ENCODE data around the gene JAG1.

Gene JAG1

GRCh38 chr20:10696650-10697049 is 22.9 kb upstream of the JAG1 start:
- no peak for DNase-seq

GRCh38 chr20:10689385-10689784 is 15.6 kb upstream of the JAG1 start:
- no peak for DNase-seq

DNA sequence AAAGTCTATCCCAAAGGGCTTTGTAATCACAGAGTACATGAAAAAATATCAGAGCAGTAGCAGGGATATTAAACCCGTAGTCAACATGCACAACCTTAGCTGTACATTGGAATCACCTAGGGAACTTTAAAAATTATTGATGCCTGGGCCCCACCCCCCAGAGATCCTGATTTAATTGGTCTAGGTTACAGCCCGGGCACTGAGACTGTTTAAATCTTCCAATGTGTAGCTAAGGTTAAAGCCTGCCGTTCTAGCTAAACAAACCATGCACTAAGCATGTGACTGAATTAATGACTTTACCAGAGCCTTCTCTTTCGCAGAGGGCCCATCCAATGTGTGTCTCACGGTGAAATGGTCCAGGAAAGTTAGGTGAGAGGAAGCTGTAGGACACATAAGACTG is 14.1 kb upstream of the JAG1 start:
- no peak for DNase-seq

DNA sequence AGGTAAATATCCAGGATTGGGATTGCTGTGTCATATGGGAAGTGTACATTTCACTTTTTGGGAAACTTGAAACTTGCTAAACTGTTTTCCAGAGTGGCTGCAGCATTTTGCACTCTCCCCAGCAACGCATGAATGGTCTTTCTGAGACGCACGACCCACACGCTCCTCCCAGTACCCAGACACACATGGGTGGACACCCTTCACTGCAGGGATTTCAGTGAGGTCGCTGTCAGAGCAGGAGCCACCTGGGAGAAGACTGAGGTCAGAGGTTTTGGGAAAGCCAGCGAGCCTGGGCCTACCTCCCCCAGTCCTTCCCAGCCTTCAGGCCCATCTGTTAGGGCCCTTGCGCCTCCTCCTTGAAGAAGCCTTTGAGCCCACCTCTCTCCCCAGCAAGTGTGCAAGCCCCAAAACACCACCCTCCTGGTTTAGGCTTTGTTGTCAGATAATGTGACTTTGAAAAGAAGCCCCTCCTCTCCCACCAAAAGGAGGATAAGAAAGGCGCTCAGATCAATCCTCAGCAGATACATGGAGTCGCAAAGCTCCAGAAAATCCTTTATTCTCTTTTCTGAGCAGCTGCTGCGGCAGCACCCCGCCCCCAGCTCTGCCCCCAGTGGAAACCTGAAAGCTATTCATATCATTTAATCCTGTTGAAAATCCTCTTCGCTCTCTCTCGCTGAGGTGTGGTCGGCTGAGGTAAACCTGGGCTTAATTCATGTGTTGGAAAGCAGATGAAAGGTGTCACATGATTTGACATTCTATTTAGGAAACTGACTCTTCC is 12.7 kb upstream of the JAG1 start:
- DNase-seq: no peak

- no peak for DNase-seq
Measured at GRCh38 chr20:10683537-10683936, 9.7 kb upstream of the JAG1 start.

DNA sequence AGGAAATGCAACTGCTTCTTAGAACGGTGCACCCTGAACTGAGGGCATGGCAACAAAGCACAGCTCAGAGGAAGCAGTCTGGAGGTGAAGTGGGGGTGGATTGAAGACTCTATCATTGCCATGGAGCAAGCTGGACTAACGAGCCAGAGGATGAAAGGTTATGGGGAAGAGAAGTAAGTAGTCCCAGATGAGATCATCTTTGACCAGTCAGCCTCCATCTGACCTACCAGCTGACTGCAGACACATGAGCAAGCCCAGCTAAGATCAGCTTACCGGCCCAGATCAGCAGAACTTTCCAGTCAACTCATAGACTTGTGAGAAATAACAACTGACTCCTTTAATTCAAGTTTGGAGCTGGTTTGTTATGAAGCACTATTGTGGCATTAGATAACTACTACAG is 9.1 kb upstream of the JAG1 start:
- no peak for DNase-seq

- no peak for DNase-seq
Measured at GRCh38 chr20:10681494-10681893, 7.7 kb upstream of the JAG1 start.

DNA sequence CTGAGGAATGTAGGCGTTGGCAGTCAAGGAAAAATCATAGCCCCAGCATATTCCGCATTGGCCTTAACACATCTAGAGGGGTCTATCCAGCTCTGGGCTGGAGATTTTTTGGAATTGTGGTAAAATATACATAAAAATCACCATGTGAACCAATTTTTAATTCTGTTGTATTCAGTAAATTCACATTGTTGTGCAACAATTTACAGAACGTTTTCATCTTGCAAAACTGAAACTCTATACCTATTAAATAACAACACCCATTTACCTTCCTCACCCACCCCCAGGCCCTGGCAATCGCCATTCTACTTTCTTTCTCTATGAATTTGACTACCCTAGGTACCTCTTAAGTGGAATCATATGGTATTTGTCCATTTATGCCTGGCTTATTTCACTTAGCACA is 6.8 kb upstream of the JAG1 start:
- no peak for DNase-seq

GRCh38 chr20:10679269-10679668 is 5.5 kb upstream of the JAG1 start:
- no peak for DNase-seq

- no peak for DNase-seq
Measured at GRCh38 chr20:10676518-10676917, 2.7 kb upstream of the JAG1 start.

DNA sequence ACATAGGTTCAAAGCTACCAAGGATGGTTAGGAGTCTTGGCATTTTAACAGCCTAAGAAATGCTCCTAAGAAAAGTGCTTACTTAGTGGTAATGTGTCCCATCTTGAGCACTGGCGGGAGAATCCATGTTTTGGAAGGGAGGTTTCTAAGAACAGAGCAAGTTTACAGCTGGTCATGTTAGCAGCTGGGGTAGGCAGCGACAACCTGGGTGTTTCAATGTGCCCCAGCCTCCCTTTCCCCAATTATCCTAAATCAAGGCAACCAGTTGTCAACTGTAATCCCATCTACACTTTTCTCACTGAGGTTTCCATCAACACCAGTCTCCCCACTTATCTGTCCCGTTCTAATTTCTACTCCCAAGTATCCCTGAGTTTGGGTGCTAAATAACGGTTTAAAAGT is 1.6 kb upstream of the JAG1 start:
- no peak for DNase-seq

GRCh38 chr20:10674684-10675449 is 1.1 kb upstream of the JAG1 start:
- peak; percentile 42 for DNase-seq

DNA sequence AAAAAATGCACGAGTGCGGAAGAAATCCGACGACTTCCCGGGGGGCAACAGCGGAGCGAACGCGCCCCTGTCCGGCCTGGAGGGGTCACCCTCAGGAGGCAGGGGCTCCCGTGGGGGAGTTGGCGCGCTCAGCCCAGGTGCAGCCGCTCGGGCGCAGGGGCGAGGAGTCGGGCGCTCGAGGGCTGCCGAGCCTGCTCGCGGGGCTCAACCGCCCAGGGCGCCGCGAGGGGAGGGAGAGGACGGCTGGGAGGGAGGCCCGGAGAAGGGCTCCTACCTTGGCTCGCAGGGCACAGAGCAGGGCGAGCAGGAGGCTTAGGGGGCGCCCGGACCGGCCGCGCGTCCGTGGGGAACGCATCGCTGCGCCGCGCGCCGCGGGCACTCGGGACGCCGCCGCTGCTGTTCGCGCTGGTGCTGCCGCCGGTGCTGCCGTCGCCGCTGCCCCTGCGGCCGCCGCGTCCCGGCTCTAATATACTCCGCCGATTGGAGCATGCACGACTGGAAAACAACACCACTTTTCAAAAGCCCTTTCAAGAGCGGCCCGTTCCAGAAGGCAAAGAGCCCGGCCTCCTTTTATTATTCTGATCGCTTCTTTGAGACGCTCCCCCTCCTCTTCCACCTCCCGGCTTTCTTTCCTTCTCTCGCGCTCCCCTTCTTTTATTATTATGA is 490 bp downstream of the JAG1 start:
- no peak for DNase-seq

GRCh38 chr20:10672624-10673127 is 1.1 kb downstream of the JAG1 start:
- peak; percentile 49 for DNase-seq

- DNase-seq: no peak
Measured at GRCh38 chr20:10671919-10672623, 1.7 kb downstream of the JAG1 start.

- peak; percentile 72 for DNase-seq
Measured at GRCh38 chr20:10671221-10671918, 2.4 kb downstream of the JAG1 start.

DNA sequence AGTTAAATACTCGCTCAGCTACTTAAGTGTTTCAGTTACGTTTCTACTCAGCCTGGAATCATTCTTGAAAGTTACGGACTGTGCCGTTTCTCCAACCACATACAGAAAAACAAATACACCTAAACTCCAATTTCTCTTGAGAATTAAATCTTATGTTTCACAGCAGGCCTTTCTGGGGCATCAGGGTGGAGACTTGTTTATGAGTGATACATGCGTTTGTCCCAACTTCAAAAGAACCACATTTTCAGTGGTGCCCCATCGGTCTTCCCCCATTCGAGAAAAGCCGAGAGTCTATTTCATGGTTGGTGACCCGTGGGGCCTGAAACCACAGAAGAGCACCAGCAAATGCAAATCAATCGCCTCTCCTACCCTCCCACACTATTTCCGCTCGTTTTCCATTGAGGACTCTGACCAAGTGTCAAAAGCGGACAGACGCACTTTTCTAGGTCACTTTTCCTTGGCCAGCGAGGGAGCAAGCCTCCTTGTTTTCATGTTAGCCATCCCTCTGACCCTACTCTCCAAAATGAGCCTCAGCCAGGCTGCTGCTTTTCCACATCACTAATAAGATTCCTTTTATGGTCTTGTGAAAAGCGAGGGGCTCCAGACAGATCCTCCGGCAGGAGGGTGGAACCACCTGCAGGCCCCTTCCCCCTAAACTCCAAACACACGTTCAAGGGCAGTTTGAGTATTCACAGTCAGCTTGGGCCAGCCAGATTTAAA is 3.1 kb downstream of the JAG1 start:
- no peak for DNase-seq

GRCh38 chr20:10669843-10670446 is 3.9 kb downstream of the JAG1 start:
- DNase-seq: no peak

- no peak for DNase-seq
Measured at GRCh38 chr20:10668677-10669368, 5.0 kb downstream of the JAG1 start.

- DNase-seq: no peak
Measured at GRCh38 chr20:10667560-10668167, 6.1 kb downstream of the JAG1 start.

Data from CD4-positive, alpha-beta T cell treated with Interferon gamma for 1 hour (primary cell).